Measurements from ENCODE around the gene SLC7A6. TPM values are rescaled to one million over a fixed set of nuclear protein-coding genes. Genes with fewer than 3 reads are reported as not detected.

Gene SLC7A6
- total and polyA plus RNA-seq, 2 of the 13 experiments (the other 11 are each of a cell fraction or from before 2014, with no cell fraction given), result 35.8 to 70.8 TPM

DNA sequence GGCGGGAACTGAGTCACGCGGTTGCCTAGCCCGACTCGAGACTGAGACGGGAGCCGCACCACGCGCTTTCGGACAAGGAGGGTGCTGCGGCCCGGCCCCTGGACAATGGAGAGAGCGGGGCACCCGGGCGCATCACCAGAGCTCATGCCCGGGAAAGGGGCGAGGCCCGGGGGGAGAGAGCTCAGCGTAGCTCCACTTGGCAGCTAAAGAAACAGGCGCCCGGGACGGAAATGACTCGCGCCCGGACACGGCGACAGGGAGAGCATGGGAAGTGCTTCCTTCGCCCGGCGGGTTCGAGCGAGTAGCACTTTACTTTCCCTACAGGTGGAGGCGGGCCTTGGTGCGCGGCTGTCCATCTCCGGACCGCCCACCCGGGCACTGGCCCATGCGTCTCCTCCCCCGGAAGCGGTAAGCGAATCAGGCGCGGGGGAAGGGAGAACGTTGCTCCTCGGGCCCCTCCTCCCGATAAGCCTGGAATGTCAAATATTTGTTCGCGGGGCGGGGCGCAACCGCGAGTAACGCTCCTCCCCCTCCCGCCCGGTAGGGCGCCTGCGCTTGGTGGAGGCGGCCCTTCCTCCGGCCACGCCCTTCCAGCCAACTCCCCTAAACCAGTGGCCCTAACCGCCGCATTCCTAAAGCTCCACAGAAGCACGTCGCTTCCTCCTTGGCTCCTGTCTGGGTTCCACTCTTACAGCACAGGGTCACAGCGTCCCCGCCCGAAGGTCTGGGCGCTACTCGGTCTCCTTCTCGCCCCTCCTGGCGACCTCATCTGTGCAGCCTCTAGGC, 26.9 kb upstream of the SLC7A6 start (continued):
- TF ChIP-seq, protein P1, sequence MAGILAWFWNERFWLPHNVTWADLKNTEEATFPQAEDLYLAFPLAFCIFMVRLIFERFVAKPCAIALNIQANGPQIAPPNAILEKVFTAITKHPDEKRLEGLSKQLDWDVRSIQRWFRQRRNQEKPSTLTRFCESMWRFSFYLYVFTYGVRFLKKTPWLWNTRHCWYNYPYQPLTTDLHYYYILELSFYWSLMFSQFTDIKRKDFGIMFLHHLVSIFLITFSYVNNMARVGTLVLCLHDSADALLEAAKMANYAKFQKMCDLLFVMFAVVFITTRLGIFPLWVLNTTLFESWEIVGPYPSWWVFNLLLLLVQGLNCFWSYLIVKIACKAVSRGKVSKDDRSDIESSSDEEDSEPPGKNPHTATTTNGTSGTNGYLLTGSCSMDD (CRISPR knock-in tag; IDR thresholded peaks at IDR 0.05), result 0 out of 2 replicates have a peak, but pooled peaks have one; percentile 39
- TF ChIP-seq, protein P2, sequence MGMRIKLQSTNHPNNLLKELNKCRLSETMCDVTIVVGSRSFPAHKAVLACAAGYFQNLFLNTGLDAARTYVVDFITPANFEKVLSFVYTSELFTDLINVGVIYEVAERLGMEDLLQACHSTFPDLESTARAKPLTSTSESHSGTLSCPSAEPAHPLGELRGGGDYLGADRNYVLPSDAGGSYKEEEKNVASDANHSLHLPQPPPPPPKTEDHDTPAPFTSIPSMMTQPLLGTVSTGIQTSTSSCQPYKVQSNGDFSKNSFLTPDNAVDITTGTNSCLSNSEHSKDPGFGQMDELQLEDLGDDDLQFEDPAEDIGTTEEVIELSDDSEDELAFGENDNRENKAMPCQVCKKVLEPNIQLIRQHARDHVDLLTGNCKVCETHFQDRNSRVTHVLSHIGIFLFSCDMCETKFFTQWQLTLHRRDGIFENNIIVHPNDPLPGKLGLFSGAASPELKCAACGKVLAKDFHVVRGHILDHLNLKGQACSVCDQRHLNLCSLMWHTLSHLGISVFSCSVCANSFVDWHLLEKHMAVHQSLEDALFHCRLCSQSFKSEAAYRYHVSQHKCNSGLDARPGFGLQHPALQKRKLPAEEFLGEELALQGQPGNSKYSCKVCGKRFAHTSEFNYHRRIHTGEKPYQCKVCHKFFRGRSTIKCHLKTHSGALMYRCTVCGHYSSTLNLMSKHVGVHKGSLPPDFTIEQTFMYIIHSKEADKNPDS (CRISPR knock-in tag; IDR thresholded peaks at IDR 0.05), result peak; percentile 82
- TF ChIP-seq SAFB2 (CRISPR knock-in tag; IDR thresholded peaks at IDR 0.05; ENCODE audit: borderline replicate concordance, low read depth) (no peak; the same call in 1 of the 2 replicates), NFYC (CRISPR knock-in tag; IDR thresholded peaks at IDR 0.05) (peak; percentile 80), SIX4 (CRISPR knock-in tag; IDR thresholded peaks at IDR 0.05) (peak; percentile 28; the same call in 1 of the 2 replicates), TEAD3 (CRISPR knock-in tag; optimal IDR thresholded peaks at IDR 0.05; ENCODE audit: borderline replicate concordance) (peak; percentile 100), MEIS2 (CRISPR knock-in tag; IDR thresholded peaks at IDR 0.05) (peak; percentile 77; the same call in 1 of the 2 replicates), NFKB2 (CRISPR knock-in tag; IDR thresholded peaks at IDR 0.05; ENCODE audit: borderline replicate concordance) (peak; percentile 56; the same call in 1 of the 2 replicates), ZSCAN21 (CRISPR knock-in tag; IDR thresholded peaks at IDR 0.05; ENCODE audit: borderline replicate concordance) (peak; percentile 4; the same call in 1 of the 2 replicates), SIN3A (IDR thresholded peaks at IDR 0.05; ENCODE audit: borderline replicate concordance, low read depth, low read length) (peak; percentile 90; the same call in 1 of the 2 replicates), HMG20B (CRISPR knock-in tag; conservative IDR thresholded peaks at IDR 0.05) (peak; percentile 45), ZNF546 (CRISPR knock-in tag; conservative IDR thresholded peaks at IDR 0.05) (no peak; the same call in 1 of the 2 replicates)
- TF ChIP-seq, protein P3, sequence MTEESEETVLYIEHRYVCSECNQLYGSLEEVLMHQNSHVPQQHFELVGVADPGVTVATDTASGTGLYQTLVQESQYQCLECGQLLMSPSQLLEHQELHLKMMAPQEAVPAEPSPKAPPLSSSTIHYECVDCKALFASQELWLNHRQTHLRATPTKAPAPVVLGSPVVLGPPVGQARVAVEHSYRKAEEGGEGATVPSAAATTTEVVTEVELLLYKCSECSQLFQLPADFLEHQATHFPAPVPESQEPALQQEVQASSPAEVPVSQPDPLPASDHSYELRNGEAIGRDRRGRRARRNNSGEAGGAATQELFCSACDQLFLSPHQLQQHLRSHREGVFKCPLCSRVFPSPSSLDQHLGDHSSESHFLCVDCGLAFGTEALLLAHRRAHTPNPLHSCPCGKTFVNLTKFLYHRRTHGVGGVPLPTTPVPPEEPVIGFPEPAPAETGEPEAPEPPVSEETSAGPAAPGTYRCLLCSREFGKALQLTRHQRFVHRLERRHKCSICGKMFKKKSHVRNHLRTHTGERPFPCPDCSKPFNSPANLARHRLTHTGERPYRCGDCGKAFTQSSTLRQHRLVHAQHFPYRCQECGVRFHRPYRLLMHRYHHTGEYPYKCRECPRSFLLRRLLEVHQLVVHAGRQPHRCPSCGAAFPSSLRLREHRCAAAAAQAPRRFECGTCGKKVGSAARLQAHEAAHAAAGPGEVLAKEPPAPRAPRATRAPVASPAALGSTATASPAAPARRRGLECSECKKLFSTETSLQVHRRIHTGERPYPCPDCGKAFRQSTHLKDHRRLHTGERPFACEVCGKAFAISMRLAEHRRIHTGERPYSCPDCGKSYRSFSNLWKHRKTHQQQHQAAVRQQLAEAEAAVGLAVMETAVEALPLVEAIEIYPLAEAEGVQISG (CRISPR knock-in tag; IDR thresholded peaks at IDR 0.05), result peak; percentile 75
- TF ChIP-seq, protein P4, sequence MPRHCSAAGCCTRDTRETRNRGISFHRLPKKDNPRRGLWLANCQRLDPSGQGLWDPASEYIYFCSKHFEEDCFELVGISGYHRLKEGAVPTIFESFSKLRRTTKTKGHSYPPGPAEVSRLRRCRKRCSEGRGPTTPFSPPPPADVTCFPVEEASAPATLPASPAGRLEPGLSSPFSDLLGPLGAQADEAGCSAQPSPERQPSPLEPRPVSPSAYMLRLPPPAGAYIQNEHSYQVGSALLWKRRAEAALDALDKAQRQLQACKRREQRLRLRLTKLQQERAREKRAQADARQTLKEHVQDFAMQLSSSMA (CRISPR knock-in tag; IDR thresholded peaks at IDR 0.05), result peak; percentile 97
- TF ChIP-seq, protein P5, sequence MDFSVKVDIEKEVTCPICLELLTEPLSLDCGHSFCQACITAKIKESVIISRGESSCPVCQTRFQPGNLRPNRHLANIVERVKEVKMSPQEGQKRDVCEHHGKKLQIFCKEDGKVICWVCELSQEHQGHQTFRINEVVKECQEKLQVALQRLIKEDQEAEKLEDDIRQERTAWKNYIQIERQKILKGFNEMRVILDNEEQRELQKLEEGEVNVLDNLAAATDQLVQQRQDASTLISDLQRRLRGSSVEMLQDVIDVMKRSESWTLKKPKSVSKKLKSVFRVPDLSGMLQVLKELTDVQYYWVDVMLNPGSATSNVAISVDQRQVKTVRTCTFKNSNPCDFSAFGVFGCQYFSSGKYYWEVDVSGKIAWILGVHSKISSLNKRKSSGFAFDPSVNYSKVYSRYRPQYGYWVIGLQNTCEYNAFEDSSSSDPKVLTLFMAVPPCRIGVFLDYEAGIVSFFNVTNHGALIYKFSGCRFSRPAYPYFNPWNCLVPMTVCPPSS (IDR thresholded peaks at IDR 0.05), result no peak
- TF ChIP-seq, protein P6, sequence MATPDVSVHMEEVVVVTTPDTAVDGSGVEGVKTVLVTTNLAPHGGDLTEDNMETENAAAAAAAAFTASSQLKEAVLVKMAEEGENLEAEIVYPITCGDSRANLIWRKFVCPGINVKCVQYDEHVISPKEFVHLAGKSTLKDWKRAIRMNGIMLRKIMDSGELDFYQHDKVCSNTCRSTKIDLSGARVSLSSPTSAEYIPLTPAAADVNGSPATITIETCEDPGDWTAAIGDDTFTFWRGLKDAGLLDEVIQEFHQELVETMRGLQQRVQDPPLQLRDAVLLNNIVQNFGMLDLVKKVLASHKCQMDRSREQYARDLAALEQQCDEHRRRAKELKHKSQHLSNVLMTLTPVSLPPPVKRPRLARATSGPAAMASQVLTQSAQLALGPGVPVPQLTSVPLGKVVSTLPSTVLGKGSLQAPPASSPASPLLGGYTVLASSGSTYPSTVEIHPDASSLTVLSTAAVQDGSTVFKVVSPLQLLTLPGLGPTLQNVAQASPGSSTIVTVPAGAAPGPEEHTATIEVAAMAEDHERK (CRISPR knock-in tag; IDR thresholded peaks at IDR 0.05; ENCODE audit: low read depth), result peak; percentile 36; the same call in 1 of the 2 replicates
